H9 (cell line): Measurements from ENCODE around the gene GDPGP1. TPM values are rescaled to one million over a fixed set of nuclear protein-coding genes. Genes with fewer than 3 reads are reported as not detected.
A peak's percentile ranks its signal among the peaks of the same experiment; 100 is the strongest.

ENCODE experiments used
- DNase-seq: peaks from one replicate; pipeline ENCODE4 v3.0.0-alpha.2; 2017
- H2AFZ ChIP-seq: one replicate; pipeline ENCODE4 v1.6.1; 2013; ENCODE audit warnings: mild to moderate bottlenecking, low read length, control low read depth, moderate library complexity
- H2AK5ac ChIP-seq: 2 replicates; pipeline ENCODE4 v1.6.1; 2013; ENCODE audit warnings: low read length, control low read depth, mixed read lengths; ENCODE audit not compliant: insufficient read length
- H2BK120ac ChIP-seq: one replicate; pipeline ENCODE4 v1.6.1; 2013; ENCODE audit warnings: low read depth, mild to moderate bottlenecking, low read length, control low read depth, inconsistent platforms; ENCODE audit not compliant: poor library complexity, severe bottlenecking
- H2BK12ac ChIP-seq: 2 replicates; pipeline ENCODE4 v1.6.1; 2013; ENCODE audit warnings: low read length, control low read depth, mixed read lengths, low read depth; ENCODE audit not compliant: insufficient read length
- H2BK15ac ChIP-seq: 2 replicates; pipeline ENCODE4 v1.6.1; 2013; ENCODE audit warnings: low read depth, low read length, control low read depth
- H2BK20ac ChIP-seq: one replicate; pipeline ENCODE4 v1.6.1; 2013; ENCODE audit warnings: low read depth, mild to moderate bottlenecking, low read length, control low read depth, inconsistent platforms; ENCODE audit not compliant: poor library complexity, severe bottlenecking
- H2BK5ac ChIP-seq: 2 replicates; pipeline ENCODE4 v1.6.1; 2013; ENCODE audit warnings: low read length, control low read depth, mixed read lengths; ENCODE audit not compliant: insufficient read length
- H3K14ac ChIP-seq: 2 replicates; pipeline ENCODE4 v1.6.1; 2013; ENCODE audit warnings: low read length, control low read depth; ENCODE audit not compliant: insufficient read depth
- H3K18ac ChIP-seq: 2 replicates; pipeline ENCODE4 v1.6.1; 2013; ENCODE audit warnings: low read depth, mild to moderate bottlenecking, mixed read lengths, low read length, control low read depth; ENCODE audit not compliant: insufficient read length
- H3K23ac ChIP-seq: 2 replicates; pipeline ENCODE4 v1.6.1; 2013; ENCODE audit warnings: low read length, control low read depth, mixed read lengths, low read depth; ENCODE audit not compliant: insufficient read length
- H3K23me2 ChIP-seq: 2 replicates; pipeline ENCODE4 v1.6.1; 2013; ENCODE audit warnings: low read depth, mild to moderate bottlenecking, mixed read lengths, low read length, control low read depth; ENCODE audit not compliant: insufficient read length, poor library complexity, severe bottlenecking
- H3K27ac ChIP-seq: 2 replicates; pipeline ENCODE4 v1.5.1; 2013; ENCODE audit warnings: low read length, control low read depth, mixed read lengths, low read depth; ENCODE audit not compliant: insufficient read length
- H3K27me3 ChIP-seq: 2 replicates; pipeline ENCODE4 v1.6.1; 2013; ENCODE audit warnings: low read length, control low read depth, inconsistent platforms; ENCODE audit not compliant: insufficient read depth
- H3K4ac ChIP-seq: 2 replicates; pipeline ENCODE4 v1.6.1; 2013; ENCODE audit warnings: low read depth, mild to moderate bottlenecking, control low read depth, inconsistent platforms, low read length, moderate library complexity
- H3K4me1 ChIP-seq: 2 replicates; pipeline ENCODE4 v1.6.1; 2013; ENCODE audit warnings: low read length, control low read depth, inconsistent platforms; ENCODE audit not compliant: insufficient read depth
- H3K4me2 ChIP-seq: 2 replicates; pipeline ENCODE4 v1.6.1; 2013; ENCODE audit warnings: low read length, control low read depth, mixed read lengths; ENCODE audit not compliant: insufficient read length, insufficient read depth
- H3K56ac ChIP-seq: 2 replicates; pipeline ENCODE4 v1.6.1; 2013; ENCODE audit warnings: low read depth, mild to moderate bottlenecking, mixed read lengths, low read length, control low read depth; ENCODE audit not compliant: insufficient read length
- H3K79me1 ChIP-seq: 2 replicates; pipeline ENCODE4 v1.6.1; 2013; ENCODE audit warnings: low read depth, mild to moderate bottlenecking, moderate library complexity, low read length, control low read depth, inconsistent platforms; ENCODE audit not compliant: insufficient read depth, poor library complexity, severe bottlenecking
- H3K79me2 ChIP-seq: 2 replicates; pipeline ENCODE4 v1.6.1; 2013; ENCODE audit warnings: low read length, control low read depth, inconsistent platforms; ENCODE audit not compliant: insufficient read depth
- H3K9ac ChIP-seq: 2 replicates; pipeline ENCODE4 v1.6.1; 2013; ENCODE audit warnings: low read length, control low read depth, mixed read lengths; ENCODE audit not compliant: insufficient read length; ENCODE audit errors: extremely low read depth
- H3K9me3 ChIP-seq: one replicate; pipeline ENCODE4 v1.6.1; 2013; ENCODE audit warnings: low read depth, low read length, inconsistent platforms; ENCODE audit not compliant: control insufficient read depth
- H3T11ph ChIP-seq: one replicate; pipeline ENCODE4 v1.6.1; 2013; ENCODE audit warnings: mild to moderate bottlenecking, low read length, control low read depth, inconsistent platforms
- H4K20me1 ChIP-seq: one replicate; pipeline ENCODE4 v1.6.1; 2013; ENCODE audit not compliant: control insufficient read depth, insufficient read length, insufficient read depth
- H4K5ac ChIP-seq: 2 replicates; pipeline ENCODE4 v1.6.1; 2013; ENCODE audit warnings: low read depth, mild to moderate bottlenecking, mixed read lengths, low read length, control low read depth; ENCODE audit not compliant: insufficient read length
- H4K8ac ChIP-seq: replicated peaks from 2 replicates; pipeline ENCODE4 v1.6.1; 2013; ENCODE audit warnings: low read length, control low read depth, mixed read lengths, low read depth; ENCODE audit not compliant: insufficient read length
- H4K91ac ChIP-seq: 2 replicates; pipeline ENCODE4 v1.6.1; 2013; ENCODE audit warnings: low read depth, mild to moderate bottlenecking, moderate library complexity, mixed read lengths, low read length, control low read depth; ENCODE audit not compliant: insufficient read length
- H3K27ac Mint-ChIP-seq, 3 experiments: 2 replicates in 2 of 3; 3 replicates in 1 of 3; pipeline ENCODE4 v1.8.0; 2020 to 2021; ENCODE audit warnings: mixed read lengths in 3 of 3, mild to moderate bottlenecking in 1 of 3, moderate library complexity in 1 of 3
- H3K27me3 Mint-ChIP-seq: 2 replicates; pipeline ENCODE4 v1.8.0; 2021; ENCODE audit warnings: low read depth, mild to moderate bottlenecking, moderate library complexity, mixed read lengths
- H3K36me3 Mint-ChIP-seq, 3 experiments: 2 replicates in 2 of 3; 3 replicates in 1 of 3; pipeline ENCODE4 v1.8.0; 2020 to 2021; ENCODE audit warnings: low read depth in 3 of 3, mixed read lengths in 3 of 3; ENCODE audit not compliant: insufficient read depth in 1 of 3
- H3K4me1 Mint-ChIP-seq, 2 experiments: 2 replicates each; pipeline ENCODE4 v1.8.0; 2020; ENCODE audit warnings: mixed read lengths in 2 of 2
- H3K4me3 Mint-ChIP-seq, 2 experiments: 2 replicates in 1 of 2; 3 replicates in 1 of 2; pipeline ENCODE4 v1.8.0; 2020 to 2021; ENCODE audit warnings: mild to moderate bottlenecking in 2 of 2, mixed read lengths in 2 of 2, moderate library complexity in 1 of 2
- H3K9me3 Mint-ChIP-seq, 2 experiments: 2 replicates in 1 of 2; 3 replicates in 1 of 2; pipeline ENCODE4 v1.8.0; 2020; ENCODE audit warnings: mild to moderate bottlenecking in 2 of 2, mixed read lengths in 2 of 2, moderate library complexity in 1 of 2
- CTCF ChIP-seq: fragments of 200-600 bp; sonication (generic); conservative IDR thresholded peaks from 3 replicates; pipeline ENCODE4 v1.8.0; 2021; ENCODE audit warnings: antibody characterized with exemption, mild to moderate bottlenecking
- total RNA-seq: library from RNA; stranded (reverse); gene quantifications from 2 replicates; pipeline ENCODE4 v1.2.1, GENCODE V29; 2021

GDPGP1 gene
- total RNA-seq, 1 experiment from 2014 or later: 6.7 TPM

GRCh38 chr15:90286678-90287077 lies 52.7 kb downstream of the GDPGP1 start:
- Histone ChIP-seq H4K5ac (no peak overlapping the region), H3T11ph (no peak overlapping the region), H3K4me2 (no peak overlapping the region), H4K20me1 (no peaks in the 10 kb centered on the region), H2BK5ac (no peak overlapping the region), H4K91ac (no peak overlapping the region), H3K27ac (no peak overlapping the region), H3K56ac (no peak overlapping the region), H3K23ac (no peak overlapping the region), H3K23me2 (no peaks in the 10 kb centered on the region), H4K8ac (no peak overlapping the region), H2AFZ (no peak overlapping the region), H2BK20ac (no peak overlapping the region), H3K79me1 (no peaks in the 10 kb centered on the region), H2BK120ac (no peak overlapping the region), H3K9me3 (no peaks in the 10 kb centered on the region), H3K14ac (no peak overlapping the region), H3K18ac (no peak overlapping the region), H3K4ac (no peak overlapping the region), H2AK5ac (no peak overlapping the region), H2BK12ac (no peak overlapping the region), H3K4me1 (no peaks in the 10 kb centered on the region), H3K79me2 (no peaks in the 10 kb centered on the region), H3K9ac (no peak overlapping the region), H3K27me3 (no peaks in the 10 kb centered on the region), H2BK15ac (no peak overlapping the region)
- H3K27me3 Mint-ChIP-seq: no peaks in the 10 kb centered on the region
- H3K4me1 Mint-ChIP-seq: peaks cover 10 to 11% of the 10 kb centered on the region in 2 experiments
- DNase-seq: no peak
- no peaks in the 10 kb centered on the region for H3K9me3 Mint-ChIP-seq
- no peak overlapping the region for H3K27ac Mint-ChIP-seq
- no peak overlapping the region for H3K4me3 Mint-ChIP-seq
- H3K36me3 Mint-ChIP-seq: no peaks in the 10 kb centered on the region
- peak; percentile 57 for TF ChIP-seq CTCF
